GM18909 (cell line): Measurements from ENCODE around the gene ZMIZ1.

ENCODE experiments used
- ATAC-seq: cut with Tn5 transposase; IDR thresholded peaks from one replicate; pipeline ENCODE4 v1.9.1; 2021; ENCODE audit warnings: mild to moderate bottlenecking; ENCODE audit not compliant: unreplicated experiment, poor library complexity

ZMIZ1 gene

DNA sequence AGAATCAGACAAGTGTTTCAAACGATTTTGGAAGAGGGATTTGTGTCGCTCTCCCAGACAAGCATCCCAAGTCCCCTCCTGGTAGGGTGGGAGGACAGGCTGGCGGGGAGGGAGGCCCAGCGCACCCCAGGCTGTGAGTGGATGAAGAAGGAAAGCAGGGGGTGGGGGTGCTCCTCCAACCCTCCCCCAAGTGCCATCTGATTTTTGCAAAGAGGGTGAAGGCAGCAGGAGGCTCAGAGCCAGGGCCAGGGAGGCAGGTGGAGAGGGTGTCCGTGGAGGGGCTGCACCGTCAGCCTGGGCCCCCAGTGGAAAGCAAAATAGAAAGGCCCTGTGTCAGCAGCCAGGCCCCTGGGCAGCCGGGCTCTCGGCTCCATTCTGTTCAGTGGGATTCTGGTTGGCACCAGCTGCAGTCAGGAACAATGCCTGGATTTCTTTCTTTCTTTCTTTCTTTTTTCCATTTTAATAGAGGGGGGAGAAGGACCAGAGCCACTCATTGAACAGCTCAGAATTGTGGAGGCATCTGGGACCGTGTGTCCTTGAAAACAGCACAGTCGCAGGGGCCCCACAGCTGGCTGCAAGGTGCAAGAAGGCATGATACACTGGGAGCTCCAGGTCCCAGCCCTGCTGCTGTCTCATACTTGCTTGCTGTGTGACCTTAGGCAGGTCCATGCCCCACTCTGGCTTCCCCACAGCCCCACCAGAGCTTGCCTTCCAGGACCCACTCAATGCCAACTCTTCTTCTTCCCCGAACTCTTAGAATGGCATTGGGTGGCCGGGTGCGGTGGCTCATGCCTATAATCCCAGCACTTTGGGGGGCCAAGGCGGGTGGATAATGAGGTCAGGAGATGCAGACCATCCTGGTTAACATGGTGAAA, 7.1 kb upstream of the ZMIZ1 start:
- no peak for ATAC-seq

DNA sequence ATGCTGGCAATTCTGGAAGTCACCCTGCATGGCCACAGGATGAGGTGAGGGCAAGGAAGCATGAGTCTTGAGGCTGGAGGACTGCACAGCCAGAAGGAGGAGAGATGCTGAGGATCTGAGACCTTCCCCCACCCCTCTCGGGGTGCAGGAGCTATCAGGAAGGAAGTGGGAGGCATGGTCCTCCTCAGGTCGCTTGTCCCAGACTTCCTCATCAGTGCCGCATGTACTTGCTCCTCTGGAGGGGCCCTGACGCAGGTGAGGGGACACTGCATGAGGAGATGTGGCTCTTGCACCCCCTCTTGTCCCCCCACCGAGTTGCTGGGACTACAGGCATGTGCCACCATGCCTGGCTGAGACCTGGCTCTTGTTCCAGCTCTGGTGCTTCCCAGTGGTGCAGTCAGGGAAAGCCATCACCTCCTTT, 5.7 kb upstream of the ZMIZ1 start:
- ATAC-seq, result no peak

- ATAC-seq, result no peak
Observed at GRCh38 chr10:79063661-79064492, 4.9 kb upstream of the ZMIZ1 start.

GRCh38 chr10:79065091-79065551, 3.6 kb upstream of the ZMIZ1 start:
- no peak for ATAC-seq

DNA sequence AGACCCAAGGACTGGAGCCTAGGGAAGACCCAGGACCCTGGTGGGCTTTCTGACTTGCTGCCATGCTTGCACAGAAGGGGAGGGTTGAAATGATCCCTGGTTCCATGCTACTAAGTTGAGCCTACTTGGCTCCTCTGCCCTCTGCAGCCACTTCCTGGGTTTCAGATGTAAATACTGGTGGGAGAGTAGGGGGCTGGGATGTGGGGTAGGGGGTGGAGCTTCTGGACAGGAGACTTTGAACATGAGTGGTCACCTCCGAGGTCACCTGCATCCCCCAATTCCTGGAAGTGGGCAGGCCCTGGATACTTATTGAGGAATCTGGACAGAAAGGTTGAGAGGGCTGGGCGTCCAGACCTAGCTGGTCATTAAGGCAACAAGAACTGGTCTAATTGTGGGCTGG, 2.9 kb upstream of the ZMIZ1 start:
- ATAC-seq, result no peak

- ATAC-seq, result no peak
Observed at GRCh38 chr10:79066411-79067240, 2.1 kb upstream of the ZMIZ1 start.

- ATAC-seq, result no peak
Observed at GRCh38 chr10:79067241-79068202, 1.2 kb upstream of the ZMIZ1 start.

DNA sequence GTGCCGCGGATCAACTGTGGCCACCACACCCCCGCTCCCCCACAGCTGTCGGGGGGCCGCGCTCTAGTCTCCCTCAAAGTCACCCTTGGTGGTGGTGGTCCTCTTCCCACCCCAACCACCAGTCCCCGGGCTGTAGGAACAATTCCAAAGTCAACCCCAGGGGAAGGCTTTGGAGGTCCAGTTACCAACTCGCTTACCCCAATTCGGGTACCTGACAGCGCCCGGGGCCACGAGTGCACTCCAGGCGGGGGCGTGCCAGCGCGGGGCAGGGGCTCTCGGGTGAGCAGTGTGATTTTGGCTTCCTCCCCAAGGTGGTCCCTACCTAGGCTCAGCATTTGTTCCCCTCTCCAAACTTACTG, 584 bp upstream of the ZMIZ1 start:
- ATAC-seq, result no peak

DNA sequence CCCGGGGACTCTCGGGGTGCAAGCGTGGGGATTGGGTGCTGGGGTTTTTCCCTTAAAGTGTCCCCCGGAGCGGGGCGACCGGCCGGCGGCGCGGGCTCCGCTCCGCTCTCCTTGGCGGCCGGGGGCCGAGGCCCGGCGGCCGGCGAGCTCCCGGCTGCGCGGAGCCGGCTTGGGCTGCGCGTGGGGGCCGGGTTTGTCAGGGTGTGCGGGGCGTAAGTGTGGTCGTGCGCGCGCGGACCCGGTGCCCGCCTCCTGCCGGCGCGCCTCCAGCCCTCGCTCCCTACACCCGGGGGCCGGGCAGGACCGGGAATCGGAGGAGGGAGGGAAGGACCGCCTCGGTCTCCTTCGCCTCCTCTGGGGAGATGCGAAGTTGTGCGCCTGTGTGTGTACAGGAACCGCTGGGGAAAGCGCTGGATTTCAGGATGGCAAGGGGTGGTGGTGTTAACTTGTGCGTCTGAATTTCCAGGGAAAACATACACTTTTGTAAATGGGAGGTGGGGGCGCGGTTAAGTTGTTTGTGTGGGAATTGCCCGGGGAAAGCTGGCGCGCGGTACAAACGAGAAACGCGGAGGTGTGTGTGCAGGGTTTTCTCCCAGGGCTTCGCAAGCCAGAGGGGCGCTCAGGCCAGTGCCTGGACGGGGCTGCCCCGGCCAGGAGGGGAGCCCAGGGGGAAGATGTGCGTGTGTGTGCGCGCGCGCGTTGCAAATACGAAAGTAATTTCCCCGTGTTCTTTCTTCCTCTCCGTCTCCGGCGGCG, 737 bp downstream of the ZMIZ1 start:
- peak; percentile 14 for ATAC-seq

DNA sequence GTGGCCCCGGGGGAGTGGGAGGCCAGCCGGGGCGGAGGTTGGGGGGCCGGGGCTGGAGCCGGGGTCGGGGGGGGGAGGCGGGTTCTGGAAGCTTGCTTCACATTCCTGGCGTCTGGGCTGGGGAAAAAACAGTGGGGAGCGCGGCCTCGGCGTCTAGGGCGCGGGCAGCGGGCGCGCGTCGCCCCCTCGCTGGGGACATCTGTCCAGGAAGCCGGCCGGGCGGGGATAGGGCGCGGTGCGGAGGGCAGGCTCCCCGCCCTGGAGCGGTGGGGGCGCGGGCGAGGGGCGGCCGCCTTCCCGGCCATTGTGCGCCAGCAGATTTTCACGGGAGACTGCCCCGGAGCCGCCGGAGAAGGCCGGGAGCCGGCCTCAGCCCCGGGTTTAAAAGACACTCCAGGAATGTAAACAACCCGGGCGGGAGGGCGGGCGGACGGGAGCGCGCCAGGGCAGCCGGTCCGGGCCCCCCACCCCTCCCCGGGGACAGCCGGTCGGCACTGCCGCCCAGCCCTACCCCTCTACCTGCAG, 1.4 kb downstream of the ZMIZ1 start:
- no peak for ATAC-seq

DNA sequence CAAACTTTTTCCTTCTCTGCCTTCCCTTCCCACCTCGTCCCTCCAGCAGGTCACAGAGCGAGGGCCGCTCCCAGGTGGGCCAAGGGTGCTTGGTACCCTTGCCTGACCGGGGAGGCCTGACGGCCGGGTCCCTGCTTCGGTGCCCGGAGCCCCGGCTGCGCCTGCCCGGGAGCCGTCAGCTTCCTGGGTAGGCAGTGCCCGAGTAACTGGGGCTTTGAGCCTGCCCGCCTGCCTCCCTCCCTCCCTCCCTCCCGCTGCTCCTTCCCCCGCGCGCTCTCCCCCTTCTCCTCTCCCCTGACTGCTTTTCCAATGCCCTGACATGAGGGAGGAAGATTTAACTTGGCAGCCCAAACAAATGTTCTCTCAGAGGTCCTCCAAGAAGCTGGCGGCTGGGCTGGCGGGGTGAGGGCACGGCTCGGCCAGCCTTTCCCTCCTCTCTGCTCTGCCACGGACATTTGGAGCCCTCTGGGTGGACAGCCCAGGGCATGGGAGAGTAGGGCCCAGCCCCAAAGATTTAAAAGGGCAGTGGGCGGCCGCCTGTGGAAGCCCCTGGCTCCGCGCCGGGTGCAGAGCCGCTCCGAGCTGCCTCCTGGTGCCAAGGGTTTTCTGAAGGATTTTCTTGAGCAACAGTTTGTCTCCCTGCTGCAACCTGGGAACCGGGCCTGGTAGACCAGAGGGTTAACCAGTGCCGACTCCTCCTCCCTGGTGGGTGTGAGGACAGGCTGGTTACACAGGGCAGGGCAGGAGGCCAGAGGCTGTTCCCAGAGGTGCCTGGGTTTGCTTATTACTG, 2.0 kb downstream of the ZMIZ1 start:
- no peak for ATAC-seq

GRCh38 chr10:79071396-79071923, 2.7 kb downstream of the ZMIZ1 start:
- ATAC-seq, result no peak

DNA sequence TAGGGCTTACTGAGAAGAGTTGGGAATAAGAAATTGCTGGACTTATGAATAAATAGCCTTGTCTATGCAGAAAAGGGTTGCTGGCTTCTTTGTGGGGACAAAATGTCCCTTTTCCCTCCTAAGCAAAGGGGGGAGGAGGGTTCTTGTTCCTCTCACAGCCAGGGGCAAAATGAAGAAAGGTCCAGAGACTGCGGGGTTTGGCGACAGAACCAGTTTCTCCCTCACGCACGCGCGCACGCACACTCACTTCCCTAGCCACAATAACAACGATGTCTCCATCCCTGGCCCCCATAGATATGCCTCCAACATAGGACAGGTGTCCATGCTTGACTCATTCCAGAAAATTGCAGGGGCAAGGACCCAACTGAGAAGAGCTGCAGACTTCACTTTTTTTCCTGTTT, 3.3 kb downstream of the ZMIZ1 start:
- ATAC-seq, result no peak

DNA sequence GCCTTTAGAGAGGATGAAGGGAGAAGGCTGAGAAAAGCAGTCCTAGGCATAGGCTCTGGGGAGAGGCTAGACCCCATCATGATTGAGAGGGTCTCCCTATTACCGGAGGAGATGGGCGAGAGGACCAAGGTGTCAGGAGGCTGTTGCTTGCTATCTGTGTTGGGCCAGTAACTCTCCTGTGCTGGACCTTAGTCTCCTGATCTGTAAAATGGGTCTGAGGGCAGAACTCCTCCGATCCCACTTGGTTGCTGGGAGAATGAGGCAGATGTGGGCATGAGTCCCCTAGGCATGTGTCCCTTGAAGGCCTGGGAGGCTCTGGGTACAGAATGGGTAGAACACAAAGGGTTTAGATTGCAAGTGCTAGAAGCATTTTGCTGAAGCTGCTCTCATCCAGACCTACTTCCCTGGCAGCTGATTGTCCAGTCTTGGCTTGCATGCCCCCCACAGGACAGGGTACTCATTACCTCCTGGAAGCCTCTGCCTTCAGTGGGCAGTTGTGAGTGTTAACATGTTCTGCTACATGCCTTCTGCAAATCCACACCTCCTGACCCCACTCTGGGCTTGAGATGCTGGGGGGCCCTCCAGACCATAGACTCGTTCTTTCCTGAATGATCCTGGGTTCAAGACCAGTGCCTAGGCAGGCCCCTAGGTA, 4.4 kb downstream of the ZMIZ1 start:
- ATAC-seq, result no peak

DNA sequence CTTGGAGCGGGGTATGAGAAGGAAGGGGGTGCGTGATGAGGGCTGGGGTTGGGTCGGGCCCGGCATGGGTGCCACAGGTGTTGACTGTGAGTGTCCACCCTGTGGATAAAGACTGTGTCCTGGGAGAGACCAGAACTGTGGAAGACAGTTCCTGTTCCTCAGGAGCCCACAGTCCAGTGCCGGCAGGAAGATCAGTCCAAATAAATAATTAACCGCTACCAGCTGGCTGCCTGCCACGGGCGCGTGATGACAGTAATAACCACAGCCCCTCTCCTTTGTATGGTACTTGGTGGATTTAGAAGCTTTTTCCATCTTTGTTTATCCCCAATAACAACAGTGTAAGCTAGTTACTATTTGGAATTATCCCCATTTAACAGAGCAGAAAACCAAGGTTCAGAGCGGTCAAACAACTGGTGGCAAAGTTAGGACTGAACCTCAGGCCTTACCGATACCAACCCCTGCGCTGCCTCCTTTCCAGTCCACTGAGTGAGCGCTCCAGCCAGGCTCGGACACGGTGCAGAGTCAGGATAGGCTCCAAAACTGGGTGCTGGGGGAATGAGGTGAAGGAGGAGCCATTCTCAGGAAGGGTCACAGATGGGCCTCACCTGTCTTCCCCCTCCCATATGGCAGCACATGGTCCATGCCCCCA, 5.1 kb downstream of the ZMIZ1 start:
- ATAC-seq, result no peak

GRCh38 chr10:79074732-79075131, 6.0 kb downstream of the ZMIZ1 start:
- ATAC-seq, result no peak

DNA sequence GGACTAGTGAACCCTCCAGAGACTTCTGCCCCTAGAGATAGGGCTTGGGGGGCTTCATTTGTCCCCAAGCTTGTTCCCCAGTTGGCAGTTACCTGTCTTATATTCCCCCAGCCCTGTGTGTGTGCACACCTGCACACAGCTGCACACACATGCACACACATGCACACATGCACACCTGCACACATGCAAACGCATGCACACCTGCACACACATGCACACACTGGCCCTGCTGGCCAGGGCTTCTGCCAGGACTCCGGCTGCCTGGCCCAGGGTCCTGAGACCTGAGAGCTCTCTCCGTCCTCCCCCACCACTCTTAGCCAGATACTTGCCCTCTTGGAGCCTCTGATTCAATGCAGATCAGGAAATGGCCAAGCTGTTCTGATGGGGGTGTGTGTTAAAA, 6.7 kb downstream of the ZMIZ1 start:
- no peak for ATAC-seq
